ENCODE data around the gene RAB5A. TPM values are rescaled to one million over a fixed set of nuclear protein-coding genes. Genes with fewer than 3 reads are reported as not detected.
"Not testable (repeated sequence)": the region's sequence is repeated elsewhere in the genome, so short reads cannot be mapped to it uniquely, and the experiment has no call there.

The RAB5A gene
- total RNA-seq, 1 experiment from 2014 or later = 97.1 TPM

GRCh38 chr3:19957354-19957753 is 10.5 kb downstream of the RAB5A start:
- H3K4me3 Mint-ChIP-seq; CTCF ChIA-PET; DNase-seq (ENCODE audit: low spot score); H3K27ac Mint-ChIP-seq; H3K9me3 Mint-ChIP-seq; H3K27me3 Mint-ChIP-seq (ENCODE audit: low read depth): not testable (repeated sequence)
- TF ChIP-seq ZNF121 (CRISPR knock-in tag; IDR thresholded peaks at IDR 0.05) = 0 out of 2 replicates have a peak, but pooled peaks have one; percentile 8
- POLR2A ChIA-PET = interaction anchor here (0.6 to 0.8 kb wide), 2 partner anchors 10 to 17 kb away, joined by 3 to 5 read pairs; partner anchors contain the start of gene RAB5A
- Mint-ChIP-seq H3K4me1 (0 out of 2 replicates have a peak, but pooled peaks cover 10% of the 10 kb centered on the region), H3K36me3 (peaks cover 50% of the 10 kb centered on the region)
- peak; percentile 50 for ATAC-seq

- Mint-ChIP-seq H3K4me3 (no peak overlapping the region), H3K27me3 (ENCODE audit: low read depth) (no peaks in the 10 kb centered on the region), H3K36me3 (peaks cover 37% of the 10 kb centered on the region), H3K27ac (no peak overlapping the region), H3K4me1 (peaks cover 10% of the 10 kb centered on the region; the same call in 1 of the 2 replicates), H3K9me3 (no peaks in the 10 kb centered on the region)
- DNase-seq (ENCODE audit: low spot score) (no peak), ATAC-seq (no peak)
- TF ChIP-seq ZNF532 (CRISPR knock-in tag; IDR thresholded peaks at IDR 0.05; ENCODE audit: borderline replicate concordance) = no peak
- TF ChIP-seq ZNF121 (CRISPR knock-in tag; IDR thresholded peaks at IDR 0.05) = peak; percentile 78
- no peak for TF ChIP-seq GABPB1 (CRISPR knock-in tag; IDR thresholded peaks at IDR 0.05)
- TF ChIP-seq FOXK1 (CRISPR knock-in tag; IDR thresholded peaks at IDR 0.05) = no peak
- no peak for TF ChIP-seq GTF2I (CRISPR knock-in tag; conservative IDR thresholded peaks at IDR 0.05)
- ChIA-PET CTCF (no interaction called here), POLR2A (no interaction called here)
These were observed 12.6 kb downstream of the RAB5A start for GRCh38 chr3:19959505-19959904.

- no peaks in the 10 kb centered on the region for H3K9me3 Mint-ChIP-seq
- ATAC-seq = no peak
- peaks cover 10% of the 10 kb centered on the region; the same call in 1 of the 2 replicates for H3K4me1 Mint-ChIP-seq
These were observed 13.8 kb downstream of the RAB5A start for GRCh38 chr3:19960696-19961095.

More at GRCh38 chr3:19960696-19961095, 13.8 kb downstream of the RAB5A start:
- Mint-ChIP-seq H3K4me3 (no peak overlapping the region), H3K27ac (no peak overlapping the region; the same call in 1 of the 2 replicates), H3K36me3 (peaks cover 30% of the 10 kb centered on the region), H3K27me3 (ENCODE audit: low read depth) (no peaks in the 10 kb centered on the region)
- DNase-seq (ENCODE audit: low spot score) = no peak
- ChIA-PET POLR2A (no interaction called here), CTCF (no interaction called here)
- TF ChIP-seq ZMAT4 (CRISPR knock-in tag; IDR thresholded peaks at IDR 0.05) = no peak
- TF ChIP-seq ETV6 (CRISPR knock-in tag; IDR thresholded peaks at IDR 0.05) = no peak
- no peak for TF ChIP-seq SP1 (CRISPR knock-in tag; conservative IDR thresholded peaks at IDR 0.05)
- TF ChIP-seq CREM (CRISPR knock-in tag; IDR thresholded peaks at IDR 0.05) = no peak
- no peak for TF ChIP-seq RORB (CRISPR knock-in tag; IDR thresholded peaks at IDR 0.05)
- TF ChIP-seq ZNF512 (CRISPR knock-in tag; IDR thresholded peaks at IDR 0.05; ENCODE audit: borderline replicate concordance) = no peak
- no peak for TF ChIP-seq ZNF671 (CRISPR knock-in tag; IDR thresholded peaks at IDR 0.05)
- no peak for TF ChIP-seq MAX (CRISPR knock-in tag; IDR thresholded peaks at IDR 0.05)
- TF ChIP-seq ARID4B (CRISPR knock-in tag; IDR thresholded peaks at IDR 0.05; ENCODE audit: borderline replicate concordance) = no peak
- TF ChIP-seq E2F1 (CRISPR knock-in tag; IDR thresholded peaks at IDR 0.05) = no peak
- no peak for TF ChIP-seq NFATC4 (CRISPR knock-in tag; IDR thresholded peaks at IDR 0.05)
